ENCODE results near the gene IGFBP5.

Gene IGFBP5

DNA sequence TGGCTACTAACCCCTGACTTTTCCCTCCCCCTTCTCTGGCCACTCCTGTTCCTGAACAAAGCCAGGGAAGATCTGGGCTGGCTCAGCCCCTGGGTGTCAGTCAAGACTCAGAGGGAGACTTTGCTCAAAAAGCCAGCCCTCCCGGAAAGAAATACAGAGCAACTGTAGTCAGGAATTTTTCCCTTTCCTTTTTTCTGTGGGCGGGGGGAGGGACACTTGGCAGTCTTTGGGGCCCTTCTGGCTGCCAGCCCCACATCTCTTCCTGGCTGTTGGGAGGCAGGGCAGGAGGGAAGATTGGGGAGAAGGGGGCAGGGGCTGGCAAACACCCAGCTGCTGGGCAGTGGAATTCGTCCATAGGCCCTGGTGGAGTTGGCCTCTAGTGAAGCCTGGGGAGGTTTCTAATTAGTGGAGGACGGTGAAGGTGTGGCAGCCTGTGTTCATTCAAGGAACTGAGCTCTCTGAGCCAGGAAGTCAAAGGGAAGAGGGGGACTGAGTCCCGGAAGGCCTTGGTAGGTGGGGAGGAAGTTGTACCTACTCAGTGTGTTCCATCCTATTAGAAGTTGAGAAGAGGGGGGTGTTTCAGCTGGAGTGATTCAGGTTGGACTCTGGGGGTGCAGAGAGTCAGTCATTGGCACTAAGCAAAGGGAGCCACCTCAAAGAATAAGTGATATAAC lies 51.2 kb downstream of the IGFBP5 start:
- H3K4me3 ChIP-seq (ENCODE audit: low read depth, low read length) = no peak overlapping the region
- in situ Hi-C loops (cut with HindIII; ENCODE audit: low pct_ligation_motif_present, low sequenced_read_pairs) = no loop called here
- H3K27me3 ChIP-seq (replicated peaks) = no peaks in the 10 kb centered on the region
- no peak for TF ChIP-seq CTCF (IDR thresholded peaks at IDR 0.05; ENCODE audit: low read depth, low read length, missing control alignments)
- no peak for DNase-seq
- H3K36me3 ChIP-seq (replicated peaks) = peaks cover 7% of the 10 kb centered on the region
- H3K27ac ChIP-seq = no peak overlapping the region

DNA sequence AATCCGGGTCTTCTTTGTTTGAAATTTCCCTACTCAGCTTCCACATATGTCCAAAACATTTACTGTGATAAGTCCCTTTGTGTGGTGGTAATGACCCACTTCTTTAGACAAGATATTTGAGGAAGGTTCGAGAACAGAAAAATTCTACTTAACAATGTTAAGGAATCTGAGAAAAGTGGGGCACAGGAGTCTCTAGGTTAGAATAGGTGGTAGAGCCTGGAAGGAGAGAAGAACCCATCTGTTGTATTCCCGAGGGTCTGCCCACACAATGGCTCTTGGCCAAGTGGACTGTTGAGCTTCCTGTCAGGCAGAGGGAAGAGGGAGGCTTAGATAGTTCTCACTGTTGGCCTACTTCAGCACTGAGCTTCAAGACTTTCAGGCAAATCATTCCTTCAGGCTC lies 57.9 kb downstream of the IGFBP5 start:
- no peak for TF ChIP-seq CTCF (IDR thresholded peaks at IDR 0.05; ENCODE audit: low read depth, low read length, missing control alignments)
- H3K4me3 ChIP-seq (ENCODE audit: low read depth, low read length) = no peak overlapping the region
- in situ Hi-C loops (cut with HindIII; ENCODE audit: low pct_ligation_motif_present, low sequenced_read_pairs) = no loop called here
- no peak for DNase-seq
- H3K36me3 ChIP-seq (replicated peaks) = peaks cover 7% of the 10 kb centered on the region
- no peak overlapping the region for H3K27ac ChIP-seq
- H3K27me3 ChIP-seq (replicated peaks) = no peaks in the 10 kb centered on the region

GRCh38 chr2:216636551-216637450 lies 58.5 kb downstream of the IGFBP5 start:
- Histone ChIP-seq H3K4me3 (ENCODE audit: low read depth, low read length) (no peak overlapping the region), H3K27me3 (replicated peaks) (no peaks in the 10 kb centered on the region), H3K27ac (peak overlapping the region; percentile 55), H3K36me3 (replicated peaks) (peaks cover 7% of the 10 kb centered on the region)
- in situ Hi-C loops (cut with HindIII; ENCODE audit: low pct_ligation_motif_present, low sequenced_read_pairs) = no loop called here
- DNase-seq = peak; percentile 63
- TF ChIP-seq CTCF (IDR thresholded peaks at IDR 0.05; ENCODE audit: low read depth, low read length, missing control alignments) = no peak

- Histone ChIP-seq H3K27ac (peak overlapping the region; percentile 55), H3K4me3 (ENCODE audit: low read depth, low read length) (peak overlapping the region; percentile 58), H3K36me3 (replicated peaks) (peaks cover 5% of the 10 kb centered on the region), H3K27me3 (replicated peaks) (no peaks in the 10 kb centered on the region)
- in situ Hi-C loops (cut with HindIII; ENCODE audit: low pct_ligation_motif_present, low sequenced_read_pairs) = no loop called here
- TF ChIP-seq CTCF (IDR thresholded peaks at IDR 0.05; ENCODE audit: low read depth, low read length, missing control alignments) = no peak
- DNase-seq = no peak
Observed at GRCh38 chr2:216635701-216636550, 59.4 kb downstream of the IGFBP5 start.

DNA sequence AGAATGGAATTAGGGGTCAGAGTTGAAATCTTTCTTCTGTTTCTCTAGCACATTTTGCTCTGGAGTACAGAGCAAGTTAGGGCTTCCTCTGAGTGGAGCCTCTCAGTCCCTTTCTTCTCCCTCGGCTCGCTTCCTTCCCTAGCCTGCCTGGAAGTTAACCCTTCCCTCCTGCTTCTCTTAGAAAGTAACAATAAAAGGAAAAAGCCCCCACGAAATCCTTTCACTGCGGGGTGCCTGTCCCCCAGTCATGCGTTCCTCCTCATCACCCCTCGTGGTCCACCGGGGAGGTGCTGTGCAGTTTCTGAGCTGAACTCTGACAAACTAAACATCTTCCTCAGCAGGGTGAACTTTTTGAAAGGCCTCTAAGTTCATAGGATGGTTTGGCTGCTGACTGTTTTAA lies 60.2 kb downstream of the IGFBP5 start:
- Histone ChIP-seq H3K36me3 (replicated peaks) (no peaks in the 10 kb centered on the region), H3K27ac (peak overlapping the region; percentile 55), H3K27me3 (replicated peaks) (no peaks in the 10 kb centered on the region), H3K4me3 (ENCODE audit: low read depth, low read length) (peak overlapping the region; percentile 58)
- in situ Hi-C loops (cut with HindIII; ENCODE audit: low pct_ligation_motif_present, low sequenced_read_pairs) = no loop called here
- no peak for DNase-seq
- TF ChIP-seq CTCF (IDR thresholded peaks at IDR 0.05; ENCODE audit: low read depth, low read length, missing control alignments) = peak; percentile 19

All from brain microvascular endothelial cell (primary cell).